GM23338 (cell line): ENCODE measurements around the gene MIDN. TPM values are rescaled to one million over a fixed set of nuclear protein-coding genes. Genes with fewer than 3 reads are reported as not detected.

Source experiments
- ATAC-seq: fragments of 200-7000 bp; cut with Tn5 transposase; 3 replicates; pipeline ENCODE4 v1.9.1; 2020
- DNase-seq: peaks from one replicate; pipeline ENCODE4 v3.0.0-alpha.2; 2015; ENCODE audit warnings: low spot score
- H2AFZ ChIP-seq: fragments of 200-600 bp; sonication (generic); 2 replicates; pipeline ENCODE4 v1.8.0; 2016; ENCODE audit warnings: antibody characterized with exemption, mild to moderate bottlenecking, moderate library complexity
- H3F3A ChIP-seq: fragments of 200-600 bp; sonication (generic); replicated peaks from 2 replicates; pipeline ENCODE4 v1.8.0; 2017; ENCODE audit warnings: antibody characterized with exemption, mixed run types, low read depth
- H3K27ac ChIP-seq: fragments of 200-600 bp; sonication (generic); 2 replicates; pipeline ENCODE4 v1.6.1; 2016; ENCODE audit warnings: low read depth
- H3K27me3 ChIP-seq: fragments of 200-600 bp; sonication (generic); 2 replicates; pipeline ENCODE4 v1.8.0; 2016; ENCODE audit warnings: mild to moderate bottlenecking, mixed run types, moderate library complexity; ENCODE audit not compliant: insufficient read depth
- H3K36me3 ChIP-seq: fragments of 200-600 bp; sonication (generic); 2 replicates; pipeline ENCODE4 v1.8.0; 2016; ENCODE audit warnings: mild to moderate bottlenecking; ENCODE audit not compliant: insufficient read depth
- H3K4me1 ChIP-seq: fragments of 200-600 bp; sonication (generic); 2 replicates; pipeline ENCODE4 v1.8.0; 2016; ENCODE audit warnings: mild to moderate bottlenecking, moderate library complexity; ENCODE audit not compliant: insufficient read depth
- H3K4me2 ChIP-seq: fragments of 200-600 bp; sonication (generic); 2 replicates; pipeline ENCODE4 v1.7.1; 2017; ENCODE audit warnings: mixed run types
- H3K4me3 ChIP-seq: fragments of 200-600 bp; sonication (generic); 2 replicates; pipeline ENCODE4 v1.6.1; 2016; ENCODE audit warnings: mixed run types
- H3K79me2 ChIP-seq: fragments of 200-600 bp; sonication (generic); replicated peaks from 2 replicates; pipeline ENCODE4 v1.8.0; 2017; ENCODE audit warnings: mild to moderate bottlenecking; ENCODE audit not compliant: insufficient read depth
- H3K9me2 ChIP-seq: fragments of 200-600 bp; sonication (generic); 2 replicates; pipeline ENCODE4 v1.8.0; 2017; ENCODE audit not compliant: insufficient read depth
- H4K20me1 ChIP-seq: fragments of 200-600 bp; sonication (generic); replicated peaks from 2 replicates; pipeline ENCODE4 v1.8.0; 2017; ENCODE audit warnings: mild to moderate bottlenecking; ENCODE audit not compliant: insufficient read depth
- H3K27ac Mint-ChIP-seq: 2 replicates; pipeline ENCODE4 v1.8.0; 2020; ENCODE audit warnings: inconsistent platforms, mild to moderate bottlenecking, moderate library complexity, mixed read lengths
- H3K27me3 Mint-ChIP-seq: 3 replicates; pipeline ENCODE4 v1.8.0; 2022; ENCODE audit warnings: low read depth, mild to moderate bottlenecking, moderate library complexity, mixed read lengths, inconsistent platforms; ENCODE audit not compliant: insufficient read depth, poor library complexity
- H3K36me3 Mint-ChIP-seq: 3 replicates; pipeline ENCODE4 v1.8.0; 2021; ENCODE audit warnings: low read depth, mild to moderate bottlenecking, inconsistent platforms, moderate library complexity, mixed read lengths
- H3K4me1 Mint-ChIP-seq: 3 replicates; pipeline ENCODE4 v1.8.0; 2020; ENCODE audit warnings: mild to moderate bottlenecking, inconsistent platforms, mixed read lengths
- H3K4me3 Mint-ChIP-seq: 3 replicates; pipeline ENCODE4 v1.8.0; 2021; ENCODE audit warnings: moderate library complexity, mild to moderate bottlenecking, inconsistent platforms, mixed read lengths
- H3K9me3 Mint-ChIP-seq: 3 replicates; pipeline ENCODE4 v1.8.0; 2020; ENCODE audit warnings: moderate library complexity, mild to moderate bottlenecking, inconsistent platforms, mixed read lengths
- CREB1 ChIP-seq: fragments of 250-450 bp; sonication (Bioruptor Pico); IDR thresholded peaks from 2 replicates; pipeline ENCODE4 v1.5.0; 2020; ENCODE audit warnings: low read depth, mild to moderate bottlenecking, moderate library complexity
- EZH2 ChIP-seq: fragments of 200-600 bp; sonication (generic); IDR thresholded peaks from one replicate; pipeline ENCODE4 v1.8.0; 2017; ENCODE audit warnings: antibody characterized with exemption, mild to moderate bottlenecking, low read depth; ENCODE audit not compliant: unreplicated experiment
- EZH2phosphoT487 ChIP-seq: fragments of 200-600 bp; sonication (generic); IDR thresholded peaks from one replicate; pipeline ENCODE4 v1.8.1; 2018; ENCODE audit warnings: antibody characterized with exemption; ENCODE audit not compliant: unreplicated experiment
- JUNB ChIP-seq: IDR thresholded peaks from one replicate; pipeline ENCODE4 v1.6.1; 2016; ENCODE audit warnings: antibody characterized with exemption; ENCODE audit not compliant: unreplicated experiment
- NANOG ChIP-seq: IDR thresholded peaks from 2 replicates; pipeline ENCODE4 v1.6.1; 2016; ENCODE audit warnings: antibody characterized with exemption, borderline replicate concordance
- POLR2AphosphoS5 ChIP-seq: IDR thresholded peaks from 2 replicates; pipeline ENCODE4 v1.6.1; 2016; ENCODE audit warnings: antibody characterized with exemption, low read depth
- STAT1 ChIP-seq: IDR thresholded peaks from one replicate; pipeline ENCODE4 v1.6.1; 2016; ENCODE audit warnings: antibody characterized with exemption; ENCODE audit not compliant: unreplicated experiment
- ZNF114 ChIP-seq: fragments of 250-450 bp; sonication (Bioruptor Pico); IDR thresholded peaks from 2 replicates; pipeline ENCODE4 v1.5.0; 2020; ENCODE audit warnings: mild to moderate bottlenecking, moderate library complexity
- ZNF331 ChIP-seq: fragments of 250-450 bp; sonication (Bioruptor Pico); IDR thresholded peaks from 2 replicates; pipeline ENCODE4 v1.5.0; 2020; ENCODE audit warnings: low read depth, mild to moderate bottlenecking, moderate library complexity
- polyA plus RNA-seq: library from polyadenylated mRNA; unstranded; fragments of >200 nt; fragmentation: Nextera tagmentation; extraction: Ambion mirVana; gene quantifications from 2 replicates; pipeline ENCODE4 v1.2.1, GENCODE V29; 2016
- total RNA-seq: library from RNA; depleted of rRNA; stranded (reverse); fragments of >200 nt; shearing (Covaris generic); gene quantifications from 2 replicates; pipeline ENCODE4 v1.2.3, GENCODE V29; 2014
- TF ChIP-seq, protein P1 (sequence below), 2 experiments: fragments of 200-600 bp in 1 of 2; sonication (generic) in 1 of 2; conservative IDR thresholded peaks; 2 replicates each; pipeline versions ENCODE4 v1.5.1 to v1.6.1; 2016 to 2017; ENCODE audit warnings: antibody characterized with exemption in 2 of 2, low read depth in 2 of 2, mild to moderate bottlenecking in 2 of 2, moderate library complexity in 1 of 2
- TF ChIP-seq, protein P2 (sequence below): IDR thresholded peaks from 2 replicates; pipeline ENCODE4 v1.6.1; 2016; ENCODE audit warnings: antibody characterized with exemption
- TF ChIP-seq, protein P3 (sequence below): IDR thresholded peaks from one replicate; pipeline ENCODE4 v1.6.1; 2018; ENCODE audit warnings: antibody characterized with exemption; ENCODE audit not compliant: unreplicated experiment

MIDN gene
- total and polyA plus RNA-seq, 2 experiments from 2014 or later, result 28.6 to 113 TPM

DNA sequence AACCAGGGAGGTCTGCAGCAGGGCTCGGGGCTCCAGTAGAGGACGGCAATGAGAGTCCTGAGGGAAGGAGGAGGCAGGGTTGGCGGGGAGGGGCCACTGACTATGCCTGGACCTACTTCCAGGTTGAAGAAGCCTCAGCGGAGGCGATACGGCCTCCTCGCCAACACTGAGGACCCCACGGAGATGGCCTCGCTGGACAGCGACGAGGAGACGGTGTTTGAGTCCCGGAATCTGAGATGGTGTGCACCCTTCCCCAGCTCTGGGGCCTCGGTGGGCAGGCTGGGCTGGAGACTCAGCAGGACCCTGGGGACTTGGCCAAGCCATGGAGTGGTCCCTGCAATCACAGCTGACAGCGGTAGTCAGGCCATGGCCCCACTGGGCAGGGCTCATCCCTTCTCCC lies 28.7 kb downstream of the MIDN start:
- Histone ChIP-seq H2AFZ (no peak overlapping the region), H3K79me2 (peaks cover 26% of the 10 kb centered on the region), H3K36me3 (peaks cover 15% of the 10 kb centered on the region), H3K4me1 (peaks cover 15% of the 10 kb centered on the region), H3K4me2 (no peak overlapping the region), H3K27ac (no peak overlapping the region), H3K27me3 (no peaks in the 10 kb centered on the region), H4K20me1 (peaks cover 15% of the 10 kb centered on the region), H3F3A (peaks cover 46% of the 10 kb centered on the region), H3K4me3 (no peak overlapping the region), H3K9me2 (no peaks in the 10 kb centered on the region)
- ATAC-seq (no peak), DNase-seq (no peak)
- peaks cover 33% of the 10 kb centered on the region for H3K27me3 Mint-ChIP-seq
- TF ChIP-seq POLR2AphosphoS5, result no peak
- TF ChIP-seq CREB1 (CRISPR knock-in tag), result no peak
- TF ChIP-seq, protein P1, sequence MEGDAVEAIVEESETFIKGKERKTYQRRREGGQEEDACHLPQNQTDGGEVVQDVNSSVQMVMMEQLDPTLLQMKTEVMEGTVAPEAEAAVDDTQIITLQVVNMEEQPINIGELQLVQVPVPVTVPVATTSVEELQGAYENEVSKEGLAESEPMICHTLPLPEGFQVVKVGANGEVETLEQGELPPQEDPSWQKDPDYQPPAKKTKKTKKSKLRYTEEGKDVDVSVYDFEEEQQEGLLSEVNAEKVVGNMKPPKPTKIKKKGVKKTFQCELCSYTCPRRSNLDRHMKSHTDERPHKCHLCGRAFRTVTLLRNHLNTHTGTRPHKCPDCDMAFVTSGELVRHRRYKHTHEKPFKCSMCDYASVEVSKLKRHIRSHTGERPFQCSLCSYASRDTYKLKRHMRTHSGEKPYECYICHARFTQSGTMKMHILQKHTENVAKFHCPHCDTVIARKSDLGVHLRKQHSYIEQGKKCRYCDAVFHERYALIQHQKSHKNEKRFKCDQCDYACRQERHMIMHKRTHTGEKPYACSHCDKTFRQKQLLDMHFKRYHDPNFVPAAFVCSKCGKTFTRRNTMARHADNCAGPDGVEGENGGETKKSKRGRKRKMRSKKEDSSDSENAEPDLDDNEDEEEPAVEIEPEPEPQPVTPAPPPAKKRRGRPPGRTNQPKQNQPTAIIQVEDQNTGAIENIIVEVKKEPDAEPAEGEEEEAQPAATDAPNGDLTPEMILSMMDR (conservative IDR thresholded peaks at IDR 0.05; ENCODE audit: low read depth in 2 of 2), result no peak
- TF ChIP-seq, protein P2, sequence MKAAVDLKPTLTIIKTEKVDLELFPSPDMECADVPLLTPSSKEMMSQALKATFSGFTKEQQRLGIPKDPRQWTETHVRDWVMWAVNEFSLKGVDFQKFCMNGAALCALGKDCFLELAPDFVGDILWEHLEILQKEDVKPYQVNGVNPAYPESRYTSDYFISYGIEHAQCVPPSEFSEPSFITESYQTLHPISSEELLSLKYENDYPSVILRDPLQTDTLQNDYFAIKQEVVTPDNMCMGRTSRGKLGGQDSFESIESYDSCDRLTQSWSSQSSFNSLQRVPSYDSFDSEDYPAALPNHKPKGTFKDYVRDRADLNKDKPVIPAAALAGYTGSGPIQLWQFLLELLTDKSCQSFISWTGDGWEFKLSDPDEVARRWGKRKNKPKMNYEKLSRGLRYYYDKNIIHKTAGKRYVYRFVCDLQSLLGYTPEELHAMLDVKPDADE, result no peak
- TF ChIP-seq, protein P3, sequence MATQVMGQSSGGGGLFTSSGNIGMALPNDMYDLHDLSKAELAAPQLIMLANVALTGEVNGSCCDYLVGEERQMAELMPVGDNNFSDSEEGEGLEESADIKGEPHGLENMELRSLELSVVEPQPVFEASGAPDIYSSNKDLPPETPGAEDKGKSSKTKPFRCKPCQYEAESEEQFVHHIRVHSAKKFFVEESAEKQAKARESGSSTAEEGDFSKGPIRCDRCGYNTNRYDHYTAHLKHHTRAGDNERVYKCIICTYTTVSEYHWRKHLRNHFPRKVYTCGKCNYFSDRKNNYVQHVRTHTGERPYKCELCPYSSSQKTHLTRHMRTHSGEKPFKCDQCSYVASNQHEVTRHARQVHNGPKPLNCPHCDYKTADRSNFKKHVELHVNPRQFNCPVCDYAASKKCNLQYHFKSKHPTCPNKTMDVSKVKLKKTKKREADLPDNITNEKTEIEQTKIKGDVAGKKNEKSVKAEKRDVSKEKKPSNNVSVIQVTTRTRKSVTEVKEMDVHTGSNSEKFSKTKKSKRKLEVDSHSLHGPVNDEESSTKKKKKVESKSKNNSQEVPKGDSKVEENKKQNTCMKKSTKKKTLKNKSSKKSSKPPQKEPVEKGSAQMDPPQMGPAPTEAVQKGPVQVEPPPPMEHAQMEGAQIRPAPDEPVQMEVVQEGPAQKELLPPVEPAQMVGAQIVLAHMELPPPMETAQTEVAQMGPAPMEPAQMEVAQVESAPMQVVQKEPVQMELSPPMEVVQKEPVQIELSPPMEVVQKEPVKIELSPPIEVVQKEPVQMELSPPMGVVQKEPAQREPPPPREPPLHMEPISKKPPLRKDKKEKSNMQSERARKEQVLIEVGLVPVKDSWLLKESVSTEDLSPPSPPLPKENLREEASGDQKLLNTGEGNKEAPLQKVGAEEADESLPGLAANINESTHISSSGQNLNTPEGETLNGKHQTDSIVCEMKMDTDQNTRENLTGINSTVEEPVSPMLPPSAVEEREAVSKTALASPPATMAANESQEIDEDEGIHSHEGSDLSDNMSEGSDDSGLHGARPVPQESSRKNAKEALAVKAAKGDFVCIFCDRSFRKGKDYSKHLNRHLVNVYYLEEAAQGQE, result no peak
- no peak for TF ChIP-seq EZH2
- no peak for TF ChIP-seq STAT1
- no peak for TF ChIP-seq EZH2phosphoT487
- H3K9me3 Mint-ChIP-seq, result no peaks in the 10 kb centered on the region; the same call in 2 of the 3 replicates
- H3K27ac Mint-ChIP-seq, result no peak overlapping the region
- H3K36me3 Mint-ChIP-seq, result peaks cover 39% of the 10 kb centered on the region
- H3K4me1 Mint-ChIP-seq, result peaks cover 34% of the 10 kb centered on the region
- peak overlapping the region; percentile 77 for H3K4me3 Mint-ChIP-seq

DNA sequence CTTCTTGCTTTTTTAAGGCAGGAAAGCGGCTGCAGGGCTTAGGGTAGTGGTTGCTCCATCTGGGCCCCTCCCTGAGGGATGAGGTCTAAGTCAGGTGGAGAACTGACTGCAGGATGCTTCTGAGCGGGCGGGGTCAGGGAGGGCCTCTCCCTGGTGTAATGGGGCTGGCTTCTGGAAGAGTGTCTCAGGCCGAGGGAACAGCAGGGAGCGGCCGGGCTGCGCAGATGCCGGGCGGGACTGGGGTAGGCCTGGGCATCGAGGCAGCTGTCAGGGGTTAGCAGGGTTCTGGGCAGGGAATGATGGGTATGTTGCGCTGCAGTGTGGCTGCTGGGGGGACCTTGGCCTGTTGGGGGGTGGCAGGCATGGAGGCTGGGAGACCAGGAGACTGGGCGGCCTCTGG lies 29.7 kb downstream of the MIDN start:
- H3K4me3 Mint-ChIP-seq, result no peak overlapping the region; the same call in 2 of the 3 replicates
- ATAC-seq, result no peak
- H3K4me1 ChIP-seq, result peaks cover 12% of the 10 kb centered on the region
- H3K27ac Mint-ChIP-seq, result no peak overlapping the region
- peaks cover 7% of the 10 kb centered on the region; the same call in 1 of the 2 replicates for H4K20me1 ChIP-seq
- H3K4me1 Mint-ChIP-seq, result peaks cover 27% of the 10 kb centered on the region
- H3F3A ChIP-seq, result peaks cover 36% of the 10 kb centered on the region
- H3K36me3 ChIP-seq, result peaks cover 5% of the 10 kb centered on the region
- DNase-seq, result no peak
- peaks cover 28% of the 10 kb centered on the region for H3K36me3 Mint-ChIP-seq
- H3K9me2 ChIP-seq, result no peaks in the 10 kb centered on the region
- no peak overlapping the region for H3K4me3 ChIP-seq
- no peak overlapping the region for H2AFZ ChIP-seq
- no peaks in the 10 kb centered on the region; the same call in 2 of the 3 replicates for H3K9me3 Mint-ChIP-seq
- H3K27me3 Mint-ChIP-seq, result peaks cover 26% of the 10 kb centered on the region
- H3K27me3 ChIP-seq, result no peaks in the 10 kb centered on the region
- no peak overlapping the region for H3K27ac ChIP-seq
- no peak overlapping the region for H3K4me2 ChIP-seq
- peaks cover 16% of the 10 kb centered on the region for H3K79me2 ChIP-seq
- no peak for TF ChIP-seq EZH2phosphoT487
- TF ChIP-seq STAT1, result no peak
- no peak for TF ChIP-seq JUNB
- no peak for TF ChIP-seq ZNF331
- no peak for TF ChIP-seq POLR2AphosphoS5
- TF ChIP-seq, protein P3, result no peak
- TF ChIP-seq, protein P2, result no peak
- no peak for TF ChIP-seq ZNF114 (CRISPR knock-in tag)
- no peak for TF ChIP-seq NANOG
- TF ChIP-seq EZH2, result no peak
